ENCODE results near the gene EIF4E1B.

Gene EIF4E1B

GRCh38 chr5:176659860-176660461 is 29.5 kb downstream of the EIF4E1B start:
- H3K4me3 ChIP-seq, result no peak overlapping the region
- no peak for TF ChIP-seq FOXP2 (optimal IDR thresholded peaks at IDR 0.05; ENCODE audit: control extremely low read depth, extremely low read length, insufficient read depth)
- no peak for TF ChIP-seq POLR2AphosphoS5 (IDR thresholded peaks at IDR 0.05; ENCODE audit: borderline replicate concordance, low read depth, low read length)
- no peak for TF ChIP-seq EZH2 (IDR thresholded peaks at IDR 0.05)

GRCh38 chr5:176660530-176660859 is 30.0 kb downstream of the EIF4E1B start:
- no peak for TF ChIP-seq POLR2AphosphoS5 (IDR thresholded peaks at IDR 0.05; ENCODE audit: borderline replicate concordance, low read depth, low read length)
- no peak for TF ChIP-seq EZH2 (IDR thresholded peaks at IDR 0.05)
- no peak for TF ChIP-seq FOXP2 (optimal IDR thresholded peaks at IDR 0.05; ENCODE audit: control extremely low read depth, extremely low read length, insufficient read depth)
- DNase-seq (ENCODE audit: low read depth, low spot score), result no peak
- H3K27ac ChIP-seq, result no peak overlapping the region
- H3K4me3 ChIP-seq, result no peak overlapping the region
- no peaks in the 10 kb centered on the region for H3K9me3 ChIP-seq (ENCODE audit: low read depth, low read length)
- H3K9ac ChIP-seq (ENCODE audit: insufficient read length), result no peak overlapping the region
- H3K36me3 ChIP-seq (ENCODE audit: insufficient read depth, low read length), result no peaks in the 10 kb centered on the region

More at GRCh38 chr5:176659860-176660461, 29.5 kb downstream of the EIF4E1B start:
- DNase-seq (ENCODE audit: low read depth, low spot score), result no peak
- Histone ChIP-seq H3K36me3 (ENCODE audit: insufficient read depth, low read length) (no peaks in the 10 kb centered on the region), H3K9ac (ENCODE audit: insufficient read length) (no peak overlapping the region), H3K27ac (no peak overlapping the region), H3K9me3 (ENCODE audit: low read depth, low read length) (no peaks in the 10 kb centered on the region)

GRCh38 chr5:176660860-176661641 is 30.6 kb downstream of the EIF4E1B start:
- Histone ChIP-seq H3K4me3 (no peak overlapping the region), H3K36me3 (ENCODE audit: insufficient read depth, low read length) (no peaks in the 10 kb centered on the region), H3K9ac (ENCODE audit: insufficient read length) (no peak overlapping the region), H3K27ac (no peak overlapping the region), H3K9me3 (ENCODE audit: low read depth, low read length) (no peaks in the 10 kb centered on the region)
- TF ChIP-seq POLR2AphosphoS5 (IDR thresholded peaks at IDR 0.05; ENCODE audit: borderline replicate concordance, low read depth, low read length) (no peak), EZH2 (IDR thresholded peaks at IDR 0.05) (no peak), FOXP2 (optimal IDR thresholded peaks at IDR 0.05; ENCODE audit: control extremely low read depth, extremely low read length, insufficient read depth) (no peak)
- no peak for DNase-seq (ENCODE audit: low read depth, low spot score)

- H3K9ac ChIP-seq (ENCODE audit: insufficient read length), result no peak overlapping the region
- H3K9me3 ChIP-seq (ENCODE audit: low read depth, low read length), result no peaks in the 10 kb centered on the region
- no peak for TF ChIP-seq POLR2AphosphoS5 (IDR thresholded peaks at IDR 0.05; ENCODE audit: borderline replicate concordance, low read depth, low read length)
- TF ChIP-seq EZH2 (IDR thresholded peaks at IDR 0.05), result no peak
- no peak for TF ChIP-seq FOXP2 (optimal IDR thresholded peaks at IDR 0.05; ENCODE audit: control extremely low read depth, extremely low read length, insufficient read depth)
- no peak overlapping the region for H3K4me3 ChIP-seq
- no peaks in the 10 kb centered on the region for H3K36me3 ChIP-seq (ENCODE audit: insufficient read depth, low read length)
- H3K27ac ChIP-seq, result no peak overlapping the region
- no peak for DNase-seq (ENCODE audit: low read depth, low spot score)
Observed at GRCh38 chr5:176661676-176662075, 31.2 kb downstream of the EIF4E1B start.

- no peak overlapping the region for H3K9ac ChIP-seq (ENCODE audit: insufficient read length)
- no peak overlapping the region for H3K27ac ChIP-seq
- TF ChIP-seq POLR2AphosphoS5 (IDR thresholded peaks at IDR 0.05; ENCODE audit: borderline replicate concordance, low read depth, low read length) (no peak), FOXP2 (optimal IDR thresholded peaks at IDR 0.05; ENCODE audit: control extremely low read depth, extremely low read length, insufficient read depth) (no peak), EZH2 (IDR thresholded peaks at IDR 0.05) (no peak)
- H3K36me3 ChIP-seq (ENCODE audit: insufficient read depth, low read length), result no peaks in the 10 kb centered on the region
- H3K9me3 ChIP-seq (ENCODE audit: low read depth, low read length), result no peaks in the 10 kb centered on the region
- H3K4me3 ChIP-seq, result no peak overlapping the region
- DNase-seq (ENCODE audit: low read depth, low spot score), result no peak
Observed at GRCh38 chr5:176662371-176663333, 32.2 kb downstream of the EIF4E1B start.

- Histone ChIP-seq H3K36me3 (ENCODE audit: insufficient read depth, low read length) (no peaks in the 10 kb centered on the region), H3K27ac (no peak overlapping the region), H3K4me3 (no peak overlapping the region), H3K9ac (ENCODE audit: insufficient read length) (no peak overlapping the region), H3K9me3 (ENCODE audit: low read depth, low read length) (no peaks in the 10 kb centered on the region)
- DNase-seq (ENCODE audit: low read depth, low spot score), result no peak
- TF ChIP-seq POLR2AphosphoS5 (IDR thresholded peaks at IDR 0.05; ENCODE audit: borderline replicate concordance, low read depth, low read length), result no peak
Observed at GRCh38 chr5:176663566-176663965, 33.1 kb downstream of the EIF4E1B start.

- no peak overlapping the region for H3K9ac ChIP-seq (ENCODE audit: insufficient read length)
- no peak for DNase-seq (ENCODE audit: low read depth, low spot score)
- H3K4me3 ChIP-seq, result no peak overlapping the region
- H3K9me3 ChIP-seq (ENCODE audit: low read depth, low read length), result no peaks in the 10 kb centered on the region
- TF ChIP-seq POLR2AphosphoS5 (IDR thresholded peaks at IDR 0.05; ENCODE audit: borderline replicate concordance, low read depth, low read length) (no peak), FOXP2 (optimal IDR thresholded peaks at IDR 0.05; ENCODE audit: control extremely low read depth, extremely low read length, insufficient read depth) (no peak), EZH2 (IDR thresholded peaks at IDR 0.05) (no peak)
- no peak overlapping the region for H3K27ac ChIP-seq
- no peaks in the 10 kb centered on the region for H3K36me3 ChIP-seq (ENCODE audit: insufficient read depth, low read length)
Observed at GRCh38 chr5:176664479-176664878, 34.0 kb downstream of the EIF4E1B start.

- DNase-seq (ENCODE audit: low read depth, low spot score), result no peak
- Histone ChIP-seq H3K27ac (no peak overlapping the region), H3K9me3 (ENCODE audit: low read depth, low read length) (no peaks in the 10 kb centered on the region), H3K9ac (ENCODE audit: insufficient read length) (no peak overlapping the region), H3K36me3 (ENCODE audit: insufficient read depth, low read length) (no peaks in the 10 kb centered on the region), H3K4me3 (no peak overlapping the region)
- TF ChIP-seq FOXP2 (optimal IDR thresholded peaks at IDR 0.05; ENCODE audit: control extremely low read depth, extremely low read length, insufficient read depth), result no peak
- no peak for TF ChIP-seq POLR2AphosphoS5 (IDR thresholded peaks at IDR 0.05; ENCODE audit: borderline replicate concordance, low read depth, low read length)
- TF ChIP-seq EZH2 (IDR thresholded peaks at IDR 0.05), result no peak
Observed at GRCh38 chr5:176664886-176665285, 34.4 kb downstream of the EIF4E1B start.

All from SK-N-MC (cell line).